GM18868 (cell line): ENCODE data around the gene KCNK15.
"Not testable (repeated sequence)": the region's sequence is repeated elsewhere in the genome, so short reads cannot be mapped to it uniquely, and the experiment has no call there.

ENCODE experiments used
- ATAC-seq: cut with Tn5 transposase; IDR thresholded peaks from one replicate; pipeline ENCODE4 v1.9.1; 2021; ENCODE audit warnings: mild to moderate bottlenecking, moderate library complexity; ENCODE audit not compliant: unreplicated experiment

KCNK15 gene

GRCh38 chr20:44758247-44759101 is 12.8 kb downstream of the KCNK15 start:
- no peak for ATAC-seq

GRCh38 chr20:44759595-44759994 is 13.9 kb downstream of the KCNK15 start:
- no peak for ATAC-seq

GRCh38 chr20:44761423-44761822 is 15.8 kb downstream of the KCNK15 start:
- ATAC-seq: no peak

- no peak for ATAC-seq
Measured at GRCh38 chr20:44762466-44763140, 16.9 kb downstream of the KCNK15 start.

GRCh38 chr20:44763798-44764197 is 18.1 kb downstream of the KCNK15 start:
- not testable (repeated sequence) for ATAC-seq

- ATAC-seq: no peak
Measured at GRCh38 chr20:44765091-44765490, 19.4 kb downstream of the KCNK15 start.

- no peak for ATAC-seq
Measured at GRCh38 chr20:44765701-44766347, 20.2 kb downstream of the KCNK15 start.

GRCh38 chr20:44768256-44768655 is 22.6 kb downstream of the KCNK15 start:
- ATAC-seq: no peak

- no peak for ATAC-seq
Measured at GRCh38 chr20:44768854-44769480, 23.3 kb downstream of the KCNK15 start.

- ATAC-seq: no peak
Measured at GRCh38 chr20:44769481-44769863, 23.8 kb downstream of the KCNK15 start.

GRCh38 chr20:44770484-44771171 is 25.0 kb downstream of the KCNK15 start:
- no peak for ATAC-seq

- ATAC-seq: no peak
Measured at GRCh38 chr20:44771172-44771535, 25.5 kb downstream of the KCNK15 start.

- no peak for ATAC-seq
Measured at GRCh38 chr20:44772636-44773035, 27.0 kb downstream of the KCNK15 start.

GRCh38 chr20:44773070-44773829 is 27.6 kb downstream of the KCNK15 start:
- ATAC-seq: no peak

- ATAC-seq: no peak
Measured at GRCh38 chr20:44776980-44777379, 31.3 kb downstream of the KCNK15 start.

GRCh38 chr20:44780226-44780625 is 34.6 kb downstream of the KCNK15 start:
- no peak for ATAC-seq

- no peak for ATAC-seq
Measured at GRCh38 chr20:44781118-44781517, 35.5 kb downstream of the KCNK15 start.

- no peak for ATAC-seq
Measured at GRCh38 chr20:44781791-44782190, 36.1 kb downstream of the KCNK15 start.

GRCh38 chr20:44784688-44785087 is 39.0 kb downstream of the KCNK15 start:
- ATAC-seq: no peak

GRCh38 chr20:44785768-44786167 is 40.1 kb downstream of the KCNK15 start:
- no peak for ATAC-seq
